OCI-M2 (cell line): Measurements from ENCODE around the gene TGIF2.
A peak's percentile ranks its signal among the peaks of the same experiment; 100 is the strongest.

Experiments used
- DNase-seq: peaks from one replicate; lab custom pipeline; 2025; ENCODE audit not compliant: unreplicated experiment; lab: John Stamatoyannopoulos, UW

TGIF2 gene

DNA sequence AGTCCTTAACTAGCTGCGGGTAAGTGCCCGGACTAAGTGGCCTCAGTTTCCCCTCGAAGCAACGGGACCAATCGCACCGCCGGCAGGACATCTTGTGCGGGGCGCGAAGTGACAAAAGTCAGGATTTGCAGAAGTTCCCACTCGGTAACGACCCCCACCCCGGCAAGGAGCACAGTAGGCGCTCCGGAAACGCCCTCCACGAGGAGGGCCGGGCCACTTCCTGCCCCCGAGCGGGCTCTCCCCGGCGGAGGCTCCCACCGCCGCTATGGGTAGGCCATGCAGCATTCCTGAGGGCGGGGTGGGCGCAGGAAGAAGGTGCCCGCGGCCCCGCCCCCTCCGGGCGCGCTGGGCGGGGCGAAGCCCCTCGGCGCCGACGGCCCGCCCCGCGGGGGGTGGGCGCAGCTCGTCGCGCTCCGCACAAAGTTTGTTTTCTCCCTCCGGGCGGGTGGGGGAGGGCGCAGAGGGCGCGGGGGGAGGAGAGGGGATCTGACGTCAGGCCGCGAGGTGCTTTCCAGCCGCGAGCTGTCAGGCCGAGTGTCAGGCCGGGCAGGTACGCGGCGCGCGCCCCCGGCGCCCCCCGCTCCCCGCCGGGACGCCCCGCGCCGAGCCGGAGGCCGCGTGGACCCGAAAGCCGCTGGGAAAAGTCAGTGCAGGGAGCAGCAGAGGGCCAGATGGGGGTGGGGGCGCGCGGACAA, at the start of gene TGIF2:
TGIF2 (plus strand) TSS at position 495 of the 695 bp plus-strand sequence. CDS start 5,178 bp downstream, outside the sequence.
- DNase-seq, result peak; percentile 52

DNA sequence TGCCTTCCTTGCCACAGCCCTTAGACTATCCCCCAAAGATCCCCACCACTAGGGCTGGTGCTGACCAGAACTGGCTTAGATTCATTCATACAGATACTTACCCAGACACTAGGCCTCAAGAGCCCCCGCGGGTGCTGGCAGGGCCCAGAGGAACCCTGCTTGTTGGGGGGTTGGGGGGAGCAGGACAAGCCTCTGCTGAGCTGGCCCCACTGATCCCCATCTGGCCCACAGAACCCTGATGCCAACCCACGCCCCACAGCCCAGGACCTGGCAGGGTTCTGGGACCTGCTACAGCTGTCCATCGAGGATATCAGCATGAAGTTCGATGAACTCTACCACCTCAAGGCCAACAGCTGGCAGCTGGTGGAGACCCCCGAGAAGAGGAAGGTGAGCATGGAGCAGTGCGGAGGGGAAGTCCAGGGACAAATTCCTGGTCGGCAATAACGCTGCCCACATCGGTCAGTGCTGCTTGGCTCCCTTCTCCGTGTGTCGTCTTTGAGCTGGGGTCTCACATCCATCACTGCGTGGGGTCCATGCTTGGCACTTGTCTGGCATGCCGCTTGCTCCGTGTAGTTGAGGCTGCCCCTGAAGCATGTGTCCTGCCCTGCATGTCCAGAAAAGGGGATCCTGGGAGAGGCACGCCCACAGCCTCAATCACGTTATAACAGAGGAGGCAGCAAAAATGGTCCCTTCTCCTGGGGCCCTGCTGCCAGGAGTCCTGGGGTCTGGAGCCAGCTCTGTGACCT, 47.6 kb upstream of the TGIF2 start:
- DNase-seq, result no peak

DNA sequence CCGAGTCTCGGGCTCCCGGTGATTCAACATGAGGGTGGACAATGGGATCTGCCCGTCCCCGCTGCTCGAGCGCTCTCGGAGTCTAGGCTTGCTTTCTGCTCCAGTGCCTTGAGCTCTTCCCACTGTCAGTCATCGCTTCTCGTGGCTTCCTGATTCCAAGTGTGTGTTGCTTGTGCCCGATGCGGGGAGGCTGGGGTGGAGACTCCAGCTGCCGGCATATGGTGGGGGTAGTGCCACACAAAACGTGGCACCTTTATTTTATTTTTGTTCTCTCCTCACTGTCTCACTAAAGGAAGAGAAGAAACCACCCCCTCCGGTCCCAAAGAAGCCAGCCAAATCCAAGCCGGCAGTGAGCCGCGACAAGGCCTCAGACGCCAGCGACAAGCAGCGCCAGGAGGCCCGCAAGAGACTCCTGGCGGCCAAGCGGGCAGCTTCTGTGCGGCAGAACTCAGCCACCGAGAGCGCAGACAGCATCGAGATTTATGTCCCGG, 46.8 kb upstream of the TGIF2 start:
- no peak for DNase-seq

DNA sequence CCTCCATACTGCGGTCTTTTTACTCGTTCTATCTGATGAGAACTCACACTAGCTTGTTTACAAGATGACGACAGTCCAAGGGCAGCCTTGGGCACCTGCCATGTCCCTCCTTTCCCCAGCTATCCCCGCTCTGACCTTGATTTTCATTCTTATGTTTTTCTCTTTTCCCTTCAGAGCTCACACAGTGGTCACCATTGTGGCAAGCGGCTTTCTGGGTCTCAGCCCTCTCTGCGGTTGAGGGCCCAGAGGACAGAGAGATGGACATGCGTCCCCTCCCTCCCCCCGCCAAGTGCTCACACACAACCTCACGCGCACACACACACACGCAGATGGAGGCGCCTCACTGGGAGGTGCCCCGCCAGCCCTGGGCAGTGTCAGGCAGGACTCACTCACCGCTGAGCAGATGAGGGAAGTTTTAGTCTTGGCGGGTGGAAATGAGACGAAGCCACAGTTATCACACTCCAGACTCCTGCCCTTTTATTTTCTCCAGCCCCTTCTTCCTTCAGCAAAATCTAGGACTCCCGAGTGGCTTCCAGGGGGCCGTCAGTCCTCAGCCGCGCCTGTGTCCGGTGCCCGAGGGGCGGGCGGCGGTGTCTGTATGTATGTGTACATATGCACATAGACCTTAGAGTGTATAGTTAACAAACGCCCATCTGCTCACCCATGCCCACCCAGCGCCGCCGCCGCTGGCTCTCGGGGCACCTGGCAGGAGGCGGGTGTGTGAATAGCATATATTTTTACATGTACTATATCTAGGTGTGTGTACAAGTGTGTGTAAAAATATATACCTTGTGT, 45.9 kb upstream of the TGIF2 start:
- DNase-seq, result no peak

DNA sequence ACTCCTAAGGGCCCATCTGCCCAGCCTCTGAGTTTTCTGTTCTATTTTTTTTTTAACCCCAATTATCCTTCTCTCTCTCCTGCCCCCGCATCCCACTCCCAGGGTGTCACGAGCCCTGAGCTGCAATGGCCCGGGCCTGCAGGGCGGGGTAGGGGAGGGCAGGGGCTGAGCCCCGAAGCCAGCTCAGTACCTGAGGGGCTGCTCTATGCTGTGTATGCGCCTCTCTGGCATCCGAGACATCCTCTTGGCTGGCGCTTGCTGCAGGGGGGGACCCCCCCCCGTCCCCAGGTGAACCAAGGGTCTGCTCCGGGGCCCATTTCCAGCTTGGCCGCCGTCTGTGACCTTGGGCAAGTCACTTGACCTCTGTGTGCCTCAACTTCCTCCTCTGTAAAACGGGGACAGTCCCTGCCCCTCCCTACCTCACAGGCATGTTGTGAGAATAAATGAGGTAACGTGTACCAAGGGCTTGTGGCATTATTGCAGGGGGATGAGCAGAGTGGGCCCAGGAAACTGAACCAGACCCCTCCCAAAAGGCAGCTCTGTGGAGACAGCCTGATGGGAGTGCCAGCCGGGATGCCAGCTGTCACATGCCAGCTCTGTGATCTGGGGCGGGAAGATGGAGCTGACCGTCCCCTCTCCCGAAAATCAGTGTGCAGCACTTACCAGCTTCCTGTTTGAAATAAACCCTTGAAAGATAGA, 45.1 kb upstream of the TGIF2 start:
- DNase-seq, result no peak

DNA sequence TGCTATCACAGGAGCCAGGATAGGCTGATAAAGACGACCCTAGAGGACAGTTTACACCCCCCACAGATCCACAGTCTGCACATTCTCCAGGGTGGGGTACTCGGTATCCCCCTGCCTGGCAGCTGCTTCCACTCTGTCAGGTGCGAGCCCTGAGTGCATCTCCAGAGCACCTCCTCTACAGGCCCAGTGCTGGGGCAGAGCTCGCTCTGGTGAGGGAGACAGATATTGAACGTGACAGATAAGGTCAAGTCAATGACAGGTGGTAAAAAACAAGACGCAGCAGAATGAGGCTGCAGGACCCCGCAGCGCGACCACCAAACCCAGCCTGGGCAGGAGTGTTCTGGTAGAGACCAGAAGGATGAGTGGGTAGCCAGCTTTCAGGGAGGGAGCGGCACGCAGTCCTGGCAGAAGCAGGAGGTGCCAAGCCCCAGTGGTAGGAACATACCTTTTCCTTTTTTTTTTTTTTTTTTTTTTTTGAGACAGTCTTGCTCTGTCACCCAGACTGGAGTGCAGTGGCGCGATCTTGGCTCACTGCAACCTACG, 44.5 kb upstream of the TGIF2 start:
- no peak for DNase-seq

DNA sequence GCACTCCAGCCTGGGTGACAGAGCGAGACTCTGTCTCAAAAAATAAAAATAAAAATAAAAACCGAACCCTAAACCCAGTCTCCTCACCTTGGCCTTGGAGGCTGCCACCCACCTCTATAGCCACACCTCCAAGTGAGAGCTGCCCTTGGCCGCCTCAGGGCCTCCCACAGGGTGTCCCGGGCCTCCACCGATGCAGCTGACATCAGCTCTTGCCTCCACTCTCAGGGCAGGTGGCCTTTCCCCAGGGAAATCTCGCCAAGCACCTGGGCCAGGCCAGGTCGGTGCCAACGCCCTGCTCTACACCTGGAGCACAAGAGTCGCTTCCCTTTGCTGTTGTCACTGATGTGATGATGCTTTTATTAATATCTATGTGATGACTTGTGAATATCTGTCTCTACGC, 41.0 kb upstream of the TGIF2 start:
- no peak for DNase-seq

DNA sequence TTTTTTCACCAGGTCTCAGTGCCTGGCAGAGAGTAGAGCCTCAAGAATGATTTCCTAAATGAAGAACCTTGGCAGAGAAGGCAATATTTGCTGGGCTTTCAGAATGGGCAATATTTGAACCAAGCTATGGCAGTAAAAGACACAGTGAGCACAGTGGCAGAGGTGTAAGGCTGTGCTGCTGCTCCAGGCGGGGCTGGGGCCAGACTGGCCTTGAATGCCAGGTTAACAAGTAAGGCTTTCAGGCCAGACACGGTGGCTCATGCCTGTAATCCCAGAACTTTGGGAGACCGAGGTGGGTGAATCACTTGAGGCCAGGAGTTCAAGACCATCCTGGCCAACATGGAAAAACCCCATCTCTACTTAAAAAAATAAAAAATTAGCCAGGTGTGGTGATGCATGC, 40.6 kb upstream of the TGIF2 start:
- no peak for DNase-seq

DNA sequence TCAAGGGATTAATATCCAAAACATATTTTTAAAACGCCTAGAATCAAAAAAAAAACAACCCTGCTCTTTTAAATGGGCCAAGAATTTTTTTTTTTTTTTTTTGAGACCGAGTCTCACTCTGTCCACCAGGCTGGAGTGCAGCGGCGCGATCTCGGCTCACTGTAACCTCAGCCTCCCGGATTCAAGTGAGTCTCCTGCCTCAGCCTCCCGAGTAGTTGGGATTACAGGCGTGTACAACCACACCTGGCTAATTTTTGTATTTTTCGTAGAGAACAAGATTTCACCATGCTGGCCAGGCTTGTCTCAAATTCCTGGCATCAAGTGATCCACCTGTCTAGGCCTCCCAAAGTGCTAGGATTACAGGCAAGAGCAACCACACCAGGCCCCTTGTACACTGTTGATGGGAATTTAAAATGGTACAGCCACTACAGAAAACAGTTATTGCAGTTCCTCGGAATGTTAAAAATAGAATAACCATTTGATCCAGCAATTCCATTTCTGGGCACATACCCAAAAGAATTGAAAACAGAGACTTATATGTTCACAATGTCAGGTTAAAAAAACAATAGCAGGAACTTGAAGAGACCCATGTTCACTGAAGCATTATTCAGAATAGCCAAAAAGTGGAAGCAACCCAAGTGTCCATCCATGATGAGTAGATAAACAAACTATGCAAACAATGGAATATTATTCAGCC, 35.2 kb upstream of the TGIF2 start:
- DNase-seq, result no peak

DNA sequence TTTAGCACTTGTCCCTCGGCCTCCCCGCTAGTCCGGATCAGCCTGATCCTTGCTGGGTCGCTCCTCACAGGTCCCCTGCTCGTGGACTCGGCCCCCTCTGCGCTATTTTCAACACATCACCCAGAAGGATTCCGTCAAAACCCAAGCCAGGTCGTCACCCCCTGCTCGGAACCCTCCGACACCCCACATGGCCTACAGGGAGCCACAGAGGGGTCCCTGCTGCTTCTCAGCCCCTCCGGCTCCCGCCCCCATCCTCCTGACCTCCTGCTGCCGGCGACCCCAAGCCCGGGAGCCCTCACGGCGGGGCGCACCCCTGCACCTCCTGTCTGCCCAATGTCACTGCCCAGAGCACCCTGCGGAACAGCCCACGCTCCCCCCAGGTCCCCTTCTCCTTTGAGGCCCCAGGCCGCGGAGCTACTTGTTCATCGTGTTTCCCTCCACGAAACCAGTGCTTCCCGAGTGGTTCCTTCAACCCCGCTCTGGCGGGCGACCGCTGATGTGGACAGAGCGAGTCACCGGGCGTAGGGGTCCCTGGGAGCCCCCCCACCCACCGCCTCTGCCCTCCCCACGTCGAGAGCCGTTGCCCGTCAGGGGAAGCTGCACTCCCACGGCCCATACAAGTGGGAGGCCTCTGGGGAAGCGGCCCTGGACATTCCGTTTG, 32.7 kb upstream of the TGIF2 start:
- DNase-seq, result no peak

DNA sequence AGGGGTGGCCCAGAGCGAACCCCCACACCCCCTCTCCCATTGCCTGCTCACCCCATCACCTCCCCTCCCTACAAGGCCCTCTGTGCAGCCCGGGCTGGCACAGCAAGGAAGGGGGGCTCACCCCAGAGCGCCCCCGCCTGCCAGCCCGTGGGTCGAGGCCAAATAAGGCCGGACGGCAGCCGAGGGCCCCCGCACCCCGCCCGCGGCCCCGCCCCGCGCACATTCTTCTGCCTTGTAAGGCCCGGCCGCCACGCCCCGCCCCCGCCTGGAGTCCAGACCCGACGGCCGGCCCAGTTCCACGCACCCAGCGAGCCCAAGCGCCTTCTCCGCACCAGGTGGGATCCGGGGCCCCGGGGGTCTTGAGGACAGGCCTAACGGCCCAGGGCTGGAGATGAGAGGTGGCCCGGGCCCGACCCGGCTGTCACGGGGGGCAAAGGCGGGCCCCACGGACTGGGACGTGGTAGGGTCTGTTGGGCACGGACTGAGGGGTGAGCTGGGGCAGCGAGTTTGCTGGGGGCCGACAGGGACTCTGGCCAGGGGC, 32.1 kb upstream of the TGIF2 start, which contains the start of gene MYL9:
MYL9 (plus strand) TSS at position 293 of the 541 bp plus-strand sequence. CDS start 3,366 bp downstream, outside the sequence.
- DNase-seq, result no peak

DNA sequence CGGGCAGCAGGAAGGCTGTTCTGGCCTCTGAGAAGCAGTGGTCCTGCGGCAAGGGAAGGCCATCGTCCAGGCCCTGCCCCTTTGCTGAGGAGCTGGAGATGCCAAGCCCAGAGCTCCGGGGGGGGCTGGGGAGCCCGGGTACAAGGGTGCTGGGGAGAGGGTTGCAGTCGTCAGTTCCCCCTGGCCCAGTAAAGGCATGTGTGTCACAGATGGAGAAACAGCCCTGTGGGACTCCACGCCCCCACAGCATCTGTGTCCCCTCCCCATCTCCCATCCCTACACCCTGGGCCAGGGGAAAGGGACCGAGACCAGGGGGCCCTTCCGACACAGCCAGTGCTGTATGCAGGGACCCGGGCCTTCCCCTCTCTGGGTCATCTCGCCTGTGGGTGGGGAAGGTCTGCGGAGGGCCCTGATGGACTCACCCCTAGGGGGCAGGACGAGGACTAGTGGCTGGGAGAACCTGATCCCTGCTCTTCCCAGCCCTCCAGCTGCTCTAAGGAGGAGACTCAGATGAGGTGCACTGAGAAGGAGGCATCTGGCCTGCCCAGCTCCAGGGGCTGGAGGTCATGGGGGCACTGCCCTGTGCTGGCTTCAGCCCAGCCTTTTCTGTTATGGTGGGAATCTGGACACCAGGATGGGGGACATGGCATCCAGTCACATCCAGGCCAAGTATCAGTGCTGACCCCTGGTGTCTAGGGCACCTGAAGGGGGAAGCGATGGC, 31.5 kb upstream of the TGIF2 start:
- DNase-seq, result no peak

DNA sequence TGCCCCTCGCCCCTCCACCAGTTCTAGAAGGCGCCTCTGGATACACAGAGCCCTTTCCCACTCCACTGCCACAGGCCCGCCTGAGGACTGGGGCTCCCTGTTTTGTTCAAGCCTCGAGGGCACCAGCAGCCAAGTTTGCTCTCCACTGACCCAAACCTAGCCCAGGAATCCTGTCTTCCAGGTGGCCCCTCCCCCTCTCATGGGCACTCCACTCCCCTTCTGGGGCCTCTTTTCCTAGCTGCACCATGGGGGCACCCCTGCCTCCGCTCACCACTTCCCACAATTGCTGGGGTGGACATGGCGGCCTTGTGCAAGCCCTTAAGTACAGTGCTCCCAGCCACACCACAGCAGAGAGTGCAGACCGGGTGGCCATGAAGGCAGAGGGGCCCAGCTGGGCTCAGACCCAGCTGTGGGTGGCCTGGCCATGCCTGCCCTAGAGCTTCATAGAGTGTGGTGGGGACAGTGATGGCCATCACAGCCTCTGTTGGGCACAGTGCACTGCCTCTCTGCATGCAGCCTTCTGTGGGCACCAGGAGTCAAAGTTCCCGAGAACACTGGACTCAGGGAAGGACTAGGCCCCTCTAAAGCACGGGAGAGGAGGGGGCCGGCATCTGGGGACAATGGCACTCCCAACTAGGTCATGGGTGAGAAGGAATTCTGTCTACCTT, 30.7 kb upstream of the TGIF2 start:
- DNase-seq, result no peak

DNA sequence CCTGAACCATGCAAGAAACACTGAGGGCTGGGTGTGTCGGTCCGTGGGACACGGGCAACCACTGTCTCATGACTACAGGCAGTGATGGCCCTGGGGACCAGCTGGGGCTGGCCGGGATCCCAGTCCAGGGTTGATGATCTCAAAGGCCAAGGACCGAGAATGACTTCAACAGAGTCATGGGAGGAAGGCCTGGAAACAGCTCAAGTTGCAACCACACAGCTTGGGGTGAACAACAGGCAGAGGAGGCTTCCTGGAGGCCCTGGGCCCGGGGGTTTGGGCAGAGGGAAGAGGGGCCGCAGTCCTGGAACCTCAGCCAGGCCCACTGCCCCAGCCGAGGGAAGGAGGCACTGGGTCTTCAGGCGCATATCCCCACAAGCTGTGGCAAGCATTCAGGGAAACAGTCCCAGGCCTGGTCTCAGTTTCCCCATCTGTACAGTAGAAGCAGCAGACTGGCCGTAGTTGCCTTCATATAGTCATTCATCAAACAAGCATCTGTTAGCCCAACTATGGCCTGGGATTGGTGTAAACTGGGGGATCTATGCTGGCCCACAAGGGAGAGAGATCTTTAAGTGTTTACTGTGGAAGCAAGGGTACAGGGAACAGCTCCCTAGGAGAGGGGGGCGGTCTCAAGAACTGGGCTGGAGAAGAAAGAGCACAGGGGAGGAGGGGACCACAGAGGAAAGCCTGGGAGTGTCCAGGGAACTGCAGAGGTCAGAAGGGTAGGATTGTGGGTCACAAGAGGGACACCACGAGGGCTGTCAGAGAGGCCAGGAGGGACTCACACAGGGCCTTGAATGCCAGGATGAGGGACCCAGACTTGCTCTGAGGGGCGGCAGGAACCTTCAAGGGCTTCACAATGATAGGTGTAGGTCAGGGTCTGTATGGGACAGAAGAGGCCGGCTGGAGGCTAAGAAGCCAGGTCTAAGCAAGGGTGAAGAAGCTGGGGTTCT, 29.9 kb upstream of the TGIF2 start:
- DNase-seq, result no peak

DNA sequence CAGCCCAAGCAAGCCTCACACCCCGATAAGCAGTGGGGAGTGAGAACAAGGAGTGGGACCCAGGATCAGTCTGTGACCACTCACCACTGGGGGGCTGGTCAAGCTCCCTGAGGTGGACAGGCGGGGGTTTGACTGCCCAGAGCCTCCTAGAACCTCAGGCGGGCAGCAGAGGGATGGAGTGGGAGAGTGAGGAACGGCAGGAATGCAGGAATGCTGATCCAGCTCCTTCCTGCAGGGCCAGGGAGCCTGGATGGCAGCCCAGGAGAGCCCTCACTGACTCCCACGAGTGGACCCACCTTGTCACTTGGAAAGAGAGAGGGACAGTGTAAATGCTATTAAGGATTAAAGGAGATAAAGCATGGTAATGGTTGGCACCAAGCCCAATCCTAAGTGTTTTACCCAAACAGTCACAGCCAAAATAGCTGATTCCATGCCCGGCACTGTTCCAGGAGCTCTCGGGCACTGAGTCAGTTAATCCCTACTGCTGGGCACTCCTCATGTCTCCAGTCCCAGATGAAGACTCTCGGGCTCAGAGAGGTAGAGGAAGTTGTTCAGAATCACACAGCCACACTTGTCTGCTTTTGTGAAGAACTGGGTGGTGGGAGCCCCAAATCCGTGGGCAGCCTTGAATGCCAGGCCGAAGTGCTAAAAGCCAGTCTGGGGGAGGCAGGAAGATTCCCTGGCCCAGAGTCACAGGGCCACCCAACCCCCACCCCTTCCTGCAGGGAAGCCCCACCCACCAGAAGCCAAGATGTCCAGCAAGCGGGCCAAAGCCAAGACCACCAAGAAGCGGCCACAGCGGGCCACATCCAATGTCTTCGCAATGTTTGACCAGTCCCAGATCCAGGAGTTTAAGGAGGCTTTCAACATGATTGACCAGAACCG, 29.0 kb upstream of the TGIF2 start:
- DNase-seq, result no peak
